ENCODE data around the gene IL2RA. TPM values are rescaled to one million over a fixed set of nuclear protein-coding genes. Genes with fewer than 3 reads are reported as not detected.

IL2RA gene
- total RNA-seq, 1 experiment from 2014 or later: 0.59 TPM

DNA sequence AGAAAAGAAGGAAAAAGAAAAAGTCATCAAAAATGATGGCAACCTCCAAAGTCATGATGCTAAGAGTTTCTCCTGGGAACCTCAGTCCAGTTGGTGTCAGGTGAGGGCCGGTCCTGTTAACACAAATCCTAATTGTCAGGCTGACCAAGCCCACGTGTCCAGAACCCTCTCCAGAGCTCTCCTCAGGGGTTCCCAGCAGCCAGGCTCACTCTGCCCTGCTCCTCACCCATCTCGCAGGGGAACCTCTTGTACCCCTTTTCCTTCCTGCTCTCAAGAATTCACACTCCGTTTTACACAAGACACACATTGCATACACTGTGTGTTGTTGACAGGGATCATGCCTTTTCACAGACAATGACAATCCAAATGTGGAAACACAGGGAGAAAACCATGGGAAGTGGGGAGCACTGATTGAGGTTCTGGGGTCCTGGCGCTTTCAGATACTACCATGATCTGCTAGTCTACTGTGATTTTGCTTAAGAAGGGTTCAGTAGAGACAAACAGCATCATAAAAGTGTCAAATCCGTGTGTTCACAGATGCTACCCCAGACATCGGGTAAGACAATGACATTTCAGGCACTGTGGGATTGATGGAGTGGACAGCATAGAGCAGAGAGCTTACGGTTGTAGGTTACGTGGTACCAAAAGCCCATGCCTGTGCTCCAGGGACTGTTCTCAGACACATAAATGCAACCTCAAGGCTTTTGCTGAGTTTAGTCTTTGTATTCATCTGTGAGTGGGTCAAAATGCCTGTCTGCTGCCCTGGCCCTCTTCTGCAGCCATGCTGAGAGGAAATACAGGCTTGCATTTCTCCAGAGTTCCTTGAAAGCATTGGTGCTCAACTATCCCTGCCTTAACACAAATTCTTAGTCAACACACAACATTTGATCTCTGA lies 16.0 kb downstream of the IL2RA start:
- peaks cover 36% of the 10 kb centered on the region for H3K27me3 ChIP-seq (ENCODE audit: insufficient read depth, low read length)
- CTCF ChIA-PET: no interaction called here
- POLR2A ChIA-PET: no interaction called here
- no peaks in the 10 kb centered on the region for H4K20me1 ChIP-seq (ENCODE audit: insufficient read depth)
- no peaks in the 10 kb centered on the region for H3K36me3 ChIP-seq (ENCODE audit: control insufficient read depth in 1 of 2, insufficient read depth in 2 of 2, low read length in 2 of 2)
- RAD21 ChIA-PET (ENCODE audit: low non-redundant PET in 1 of 2, low total read pairs in 2 of 2, uncharacterized antibody in 2 of 2, unreplicated experiment in 2 of 2): no interaction called here
- H3K9ac ChIP-seq (ENCODE audit: low read length): no peak overlapping the region
- H2AFZ ChIP-seq (ENCODE audit: low read depth, low read length, poor library complexity, severe bottlenecking): no peak overlapping the region
- TF ChIP-seq ZFX (IDR thresholded peaks at IDR 0.05) (no peak), EGR1 (IDR thresholded peaks at IDR 0.05; ENCODE audit: low read depth) (no peak), SRF (IDR thresholded peaks at IDR 0.05; ENCODE audit: low read depth) (no peak), EZH2phosphoT487 (IDR thresholded peaks at IDR 0.05; ENCODE audit: borderline replicate concordance) (no peak), CEBPB (IDR thresholded peaks at IDR 0.05; ENCODE audit: low read depth) (no peak), CBX3 (IDR thresholded peaks at IDR 0.05; ENCODE audit: low read depth) (no peak), ZNF274 (IDR thresholded peaks at IDR 0.05; ENCODE audit: low read depth, low read length) (no peak), JUND (IDR thresholded peaks at IDR 0.05) (no peak), ATF3 (IDR thresholded peaks at IDR 0.05) (no peak), CTCF (IDR thresholded peaks at IDR 0.05 in 2 of 3, conservative IDR thresholded peaks at IDR 0.05 in 1 of 3; ENCODE audit: borderline replicate concordance in 1 of 3, insufficient read depth in 1 of 3, low read depth in 2 of 3, low read length in 2 of 3) (no peak), RAD21 (IDR thresholded peaks at IDR 0.05; ENCODE audit: low read depth) (no peak), REST (IDR thresholded peaks at IDR 0.05; ENCODE audit: low read depth) (no peak), EZH2 (IDR thresholded peaks at IDR 0.05) (no peak)
- TF ChIP-seq, protein P1, sequence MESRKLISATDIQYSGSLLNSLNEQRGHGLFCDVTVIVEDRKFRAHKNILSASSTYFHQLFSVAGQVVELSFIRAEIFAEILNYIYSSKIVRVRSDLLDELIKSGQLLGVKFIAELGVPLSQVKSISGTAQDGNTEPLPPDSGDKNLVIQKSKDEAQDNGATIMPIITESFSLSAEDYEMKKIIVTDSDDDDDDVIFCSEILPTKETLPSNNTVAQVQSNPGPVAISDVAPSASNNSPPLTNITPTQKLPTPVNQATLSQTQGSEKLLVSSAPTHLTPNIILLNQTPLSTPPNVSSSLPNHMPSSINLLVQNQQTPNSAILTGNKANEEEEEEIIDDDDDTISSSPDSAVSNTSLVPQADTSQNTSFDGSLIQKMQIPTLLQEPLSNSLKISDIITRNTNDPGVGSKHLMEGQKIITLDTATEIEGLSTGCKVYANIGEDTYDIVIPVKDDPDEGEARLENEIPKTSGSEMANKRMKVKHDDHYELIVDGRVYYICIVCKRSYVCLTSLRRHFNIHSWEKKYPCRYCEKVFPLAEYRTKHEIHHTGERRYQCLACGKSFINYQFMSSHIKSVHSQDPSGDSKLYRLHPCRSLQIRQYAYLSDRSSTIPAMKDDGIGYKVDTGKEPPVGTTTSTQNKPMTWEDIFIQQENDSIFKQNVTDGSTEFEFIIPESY (IDR thresholded peaks at IDR 0.05; ENCODE audit: extremely low read depth, insufficient replicate concordance, low read length): no peak
- TF ChIP-seq, protein P2, sequence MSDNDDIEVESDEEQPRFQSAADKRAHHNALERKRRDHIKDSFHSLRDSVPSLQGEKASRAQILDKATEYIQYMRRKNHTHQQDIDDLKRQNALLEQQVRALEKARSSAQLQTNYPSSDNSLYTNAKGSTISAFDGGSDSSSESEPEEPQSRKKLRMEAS (IDR thresholded peaks at IDR 0.05): no peak
- H3K9me2 ChIP-seq (ENCODE audit: insufficient read depth): no peaks in the 10 kb centered on the region
- H3K9me3 ChIP-seq (ENCODE audit: control insufficient read depth in 1 of 2, insufficient read depth in 1 of 2, low read depth in 1 of 2, low read length in 2 of 2): no peaks in the 10 kb centered on the region
- H3K4me1 ChIP-seq (ENCODE audit: control insufficient read depth in 1 of 2, insufficient read depth in 2 of 2, low read length in 2 of 2): peaks cover 0 to 4% of the 10 kb centered on the region in 2 experiments; a peak in 1 of 4 replicates
- H3K4me3 ChIP-seq (replicated peaks in 1 of 2; ENCODE audit: low read depth in 1 of 2, low read length in 2 of 2): no peak overlapping the region
- no peaks in the 10 kb centered on the region for H3K79me2 ChIP-seq (ENCODE audit: insufficient read depth, low read length)
- no peak overlapping the region for H3K27ac ChIP-seq (ENCODE audit: low read depth, low read length)
- no peak for ATAC-seq
- intact Hi-C loops (cut with micrococcal nuclease): no loop called here
- no peak overlapping the region for H3K4me2 ChIP-seq (ENCODE audit: low read length)
- no TSS peak for BruUV-seq (replicated peaks)
- no peak for DNase-seq (ENCODE audit: low read depth, low spot score)

All from HCT116 (cell line).